Endothelial cell of umbilical vein (primary cell): ENCODE results near the gene COL18A1. TPM values are rescaled to one million over a fixed set of nuclear protein-coding genes. Genes with fewer than 3 reads are reported as not detected.
A peak's percentile ranks its signal among the peaks of the same experiment; 100 is the strongest.

Source experiments
- BruUV-seq: library from RNA; stranded (reverse); fragments of 400-500 nt; replicated peaks from 2 replicates; lab custom pipeline; 2021; lab: Mats Ljungman, UMichigan
- CTCF ChIA-PET: fragments of 300-600, 350-600 bp; sonication (Branson Sonifier 250); formaldehyde crosslinking; loops from one replicate; lab custom pipeline; 2021; ENCODE audit warnings: antibody characterized with exemption, inconsistent platforms; lab: Charles Lee
- POLR2A ChIA-PET: fragments of 300-600, 350-600 bp; sonication (Branson Sonifier 250); formaldehyde crosslinking; loops from one replicate; lab custom pipeline; 2021; ENCODE audit warnings: antibody characterized with exemption, inconsistent platforms; lab: Charles Lee
- DNase-seq: peaks from one replicate; pipeline ENCODE4 v3.0.0-alpha.2; 2011; ENCODE audit warnings: low read depth, low spot score
- FAIRE-seq: peaks from 2 replicates; lab custom pipeline; 2011; peaks lifted over from hg19 to GRCh38; lab: Jason Lieb, UNC
- H2AFZ ChIP-seq: 2 replicates; pipeline ENCODE4 v1.6.0; 2012; ENCODE audit warnings: low read depth, low read length, control low read depth, inconsistent platforms
- H3K27ac ChIP-seq: 2 replicates; pipeline ENCODE4 v1.5.1; 2011; ENCODE audit warnings: low read depth, mild to moderate bottlenecking, control low read depth, low read length, moderate library complexity; ENCODE audit not compliant: insufficient read depth
- H3K27me3 ChIP-seq, 2 experiments: 2 replicates each; pipeline versions ENCODE4 v1.6.0 to v1.6.1; 2011; ENCODE audit warnings: low read length in 2 of 2, mixed read lengths in 1 of 2; ENCODE audit not compliant: control insufficient read depth in 2 of 2, insufficient read depth in 2 of 2
- H3K36me3 ChIP-seq, 2 experiments: 2 replicates in 1 of 2; 3 replicates in 1 of 2; pipeline ENCODE4 v1.5.1; 2011; ENCODE audit warnings: low read length in 2 of 2, mild to moderate bottlenecking in 1 of 2, moderate library complexity in 1 of 2; ENCODE audit not compliant: control insufficient read depth in 2 of 2, insufficient read depth in 2 of 2; ENCODE audit errors: extremely low read depth in 1 of 2
- H3K4me1 ChIP-seq: 3 replicates; pipeline ENCODE4 v1.5.1; 2011; ENCODE audit warnings: mild to moderate bottlenecking, low read length; ENCODE audit not compliant: control insufficient read depth, insufficient read depth; ENCODE audit errors: extremely low read depth
- H3K4me2 ChIP-seq: 2 replicates; pipeline ENCODE4 v1.6.1; 2011; ENCODE audit warnings: low read length, control low read depth, mixed read lengths; ENCODE audit not compliant: insufficient read depth
- H3K4me3 ChIP-seq, 3 experiments: fragments of 200-600 bp in 1 of 3; sonication (generic), shearing (Covaris generic) in 1 of 3; replicated peaks in 1 of 3; 2 replicates each; pipeline ENCODE4 v1.5.1; 2011 to 2016; ENCODE audit warnings: control low read depth in 3 of 3, low read length in 3 of 3, mild to moderate bottlenecking in 2 of 3, inconsistent platforms in 1 of 3, low read depth in 1 of 3, moderate library complexity in 1 of 3; ENCODE audit not compliant: insufficient read depth in 1 of 3
- H3K79me2 ChIP-seq: 2 replicates; pipeline ENCODE4 v1.6.0; 2012; ENCODE audit warnings: low read length, inconsistent platforms; ENCODE audit not compliant: control insufficient read depth, insufficient read depth
- H3K9ac ChIP-seq: replicated peaks from 2 replicates; pipeline ENCODE3; 2011; ENCODE audit warnings: low read length, control low read depth; ENCODE audit not compliant: insufficient read depth; ENCODE audit errors: extremely low read depth
- H3K9me1 ChIP-seq: replicated peaks from 3 replicates; pipeline ENCODE4 v1.6.0; 2011; ENCODE audit warnings: mild to moderate bottlenecking, low read length; ENCODE audit not compliant: control insufficient read depth, insufficient read depth; ENCODE audit errors: extremely low read depth
- H3K9me3 ChIP-seq: replicated peaks from 2 replicates; pipeline ENCODE4 v1.5.1; 2012; ENCODE audit warnings: low read length, inconsistent platforms; ENCODE audit not compliant: control insufficient read depth, insufficient read depth
- H4K20me1 ChIP-seq: replicated peaks from 2 replicates; pipeline ENCODE3; 2011; ENCODE audit warnings: mild to moderate bottlenecking, low read length; ENCODE audit not compliant: control insufficient read depth, insufficient read depth; ENCODE audit errors: extremely low read depth
- CTCF ChIP-seq, 2 donors: IDR thresholded peaks; 1 replicate in 1 of 2; 2 replicates in 1 of 2; pipeline ENCODE4 v1.5.1; 2011; ENCODE audit warnings: low read length in 2 of 2, mild to moderate bottlenecking in 2 of 2, moderate library complexity in 2 of 2, control low read depth in 1 of 2, inconsistent platforms in 1 of 2, low read depth in 1 of 2; ENCODE audit not compliant: insufficient read depth in 1 of 2; ENCODE audit errors: extremely low read depth in 1 of 2
- GATA2 ChIP-seq: IDR thresholded peaks from 2 replicates; pipeline ENCODE4 v1.7.0; 2011; ENCODE audit warnings: low read depth, mild to moderate bottlenecking, moderate library complexity, mixed read lengths, low read length; ENCODE audit not compliant: insufficient read length, insufficient read depth
- MAX ChIP-seq: IDR thresholded peaks from 2 replicates; pipeline ENCODE4 v1.6.1; 2011; ENCODE audit not compliant: insufficient read depth, insufficient read length
- dilution Hi-C: fragments of 300-500 bp; cut with MboI; formaldehyde crosslinking; loops from one replicate; pipeline ENCODE4 v1.15.0; 2019; ENCODE audit warnings: low sequenced_read_pairs; ENCODE audit not compliant: extremely low pct_ligation_motif_present
- intact Hi-C: fragments of 100-400 bp; cut with micrococcal nuclease; formaldehyde crosslinking; loops from one replicate; pipeline ENCODE4 v1.10.0; 2022
- polyA plus RNA-seq, 4 experiments: library from polyadenylated mRNA; depleted of rRNA in 3 of 4; stranded (reverse) in 3 of 4; unstranded in 1 of 4; fragments of >200 nt; gene quantifications; 2 replicates each; pipeline versions ENCODE4 v1.2.1 to v1.2.3, GENCODE V29; 2011 to 2012; ENCODE audit warnings: missing spikeins in 1 of 4
- total RNA-seq: library from RNA; stranded (reverse); gene quantifications from 2 replicates; pipeline ENCODE4 v1.2.3, GENCODE V29; 2021

The COL18A1 gene
- total and polyA plus RNA-seq, 2 donors (not counting 3 experiments of a cell fraction or from before 2014, with no cell fraction given), result 198 to 252 TPM

GRCh38 chr21:45438391-45439145 lies 33.6 kb downstream of the COL18A1 start:
- H3K36me3 ChIP-seq, result no peaks in the 10 kb centered on the region
- no peaks in the 10 kb centered on the region for H3K9me3 ChIP-seq
- no peak for FAIRE-seq
- peak overlapping the region in 1 of 3 experiments; percentile 7 for H3K4me3 ChIP-seq
- no peak for TF ChIP-seq MAX
- no peaks in the 10 kb centered on the region for H3K27me3 ChIP-seq
- H3K27ac ChIP-seq, result peak overlapping the region; percentile 82
- H3K9me1 ChIP-seq, result no peaks in the 10 kb centered on the region
- dilution Hi-C loops (no loop called here), intact Hi-C loops (loop anchor here (1.0 to 2.0 kb wide), 7 partner anchors 34 to 298 kb away; partner anchors contain the start of gene COL18A1)
- no peaks in the 10 kb centered on the region for H4K20me1 ChIP-seq
- BruUV-seq, result no TSS peak
- peaks cover 15% of the 10 kb centered on the region for H3K4me1 ChIP-seq
- peaks cover 71% of the 10 kb centered on the region for H3K79me2 ChIP-seq
- no peak for DNase-seq
- H2AFZ ChIP-seq, result no peak overlapping the region
- POLR2A ChIA-PET, result interaction anchor here (0.7 kb wide), 1 partner anchor 121 kb away, joined by 4 read pairs; no protein-coding TSS in a partner anchor
- peak overlapping the region; percentile 60 for H3K4me2 ChIP-seq
- CTCF ChIA-PET, result interaction anchor here (1.3 to 2.1 kb wide), 3 partner anchors 32 to 298 kb away, joined by 5 to 10 read pairs (median 8); no protein-coding TSS in a partner anchor
- H3K9ac ChIP-seq, result peak overlapping the region; percentile 47

- peak; percentile 90 for FAIRE-seq
- TF ChIP-seq CTCF (IDR thresholded peaks at IDR 0.05; ENCODE audit: extremely low read depth in 1 of 2, insufficient read depth in 1 of 2, low read depth in 1 of 2, low read length in 2 of 2) (peak; percentile 94 to 96), GATA2 (no peak)
- dilution Hi-C loops (no loop called here), intact Hi-C loops (loop anchor here (1.0 to 2.0 kb wide), 7 partner anchors 35 to 299 kb away; partner anchors contain the start of gene COL18A1)
- no peaks in the 10 kb centered on the region for H3K36me3 ChIP-seq
- H3K27ac ChIP-seq, result peak overlapping the region; percentile 82
- no peaks in the 10 kb centered on the region for H3K9me1 ChIP-seq
- POLR2A ChIA-PET, result no interaction called here
- H3K4me3 ChIP-seq, result peak overlapping the region in 2 of 3 experiments; percentile 7 to 26
- H2AFZ ChIP-seq, result peak overlapping the region; percentile 32
- H4K20me1 ChIP-seq, result no peaks in the 10 kb centered on the region
- BruUV-seq, result TSS peak; percentile 59
- H3K4me1 ChIP-seq, result peaks cover 15% of the 10 kb centered on the region
- peak overlapping the region; percentile 60 for H3K4me2 ChIP-seq
- peak; percentile 91 for DNase-seq
- no peaks in the 10 kb centered on the region for H3K27me3 ChIP-seq
- no peaks in the 10 kb centered on the region for H3K9me3 ChIP-seq
- CTCF ChIA-PET, result interaction anchor here (0.7 to 2.7 kb wide), 11 partner anchors 22 to 299 kb away, joined by 3 to 34 read pairs (median 5); partner anchors contain the start of gene POFUT2
- peaks cover 71% of the 10 kb centered on the region for H3K79me2 ChIP-seq
- H3K9ac ChIP-seq, result peak overlapping the region; percentile 47
Measured at GRCh38 chr21:45439161-45439872, 34.4 kb downstream of the COL18A1 start.
